Left ventricle myocardium inferior (tissue), 1 donor: ENCODE data around the gene HLA-F. TPM values are rescaled to one million over a fixed set of nuclear protein-coding genes. Genes with fewer than 3 reads are reported as not detected.

Experiments used
- DNase-seq: peaks from one replicate; pipeline ENCODE4 v3.0.0-alpha.2; 2020
- H3K27ac ChIP-seq: fragments of 200-600 bp; replicated peaks from 2 replicates; pipeline ENCODE4 v1.8.0; 2021
- H3K27me3 ChIP-seq: fragments of 200-600 bp; 2 replicates; pipeline ENCODE4 v1.8.0; 2021; ENCODE audit warnings: low read depth
- H3K36me3 ChIP-seq: fragments of 200-600 bp; 2 replicates; pipeline ENCODE4 v1.8.0; 2021
- H3K4me1 ChIP-seq: fragments of 200-600 bp; 2 replicates; pipeline ENCODE4 v1.8.0; 2021
- H3K4me3 ChIP-seq: fragments of 200-600 bp; 2 replicates; pipeline ENCODE4 v1.8.0; 2021; ENCODE audit warnings: mild to moderate bottlenecking, moderate library complexity
- H3K9me3 ChIP-seq: fragments of 200-600 bp; replicated peaks from 2 replicates; pipeline ENCODE4 v1.8.0; 2021
- intact Hi-C: fragments of 100-400 bp; cut with micrococcal nuclease; formaldehyde crosslinking; loops from one replicate; pipeline ENCODE4 v1.11.0; 2022
- total RNA-seq: library from RNA; stranded (reverse); fragmentation: NEBNext Ultra II Directional; extraction: Animal tissue kit (Norgen Biotek cat#: 25700); gene quantifications from one replicate; pipeline ENCODE4 v1.2.1, GENCODE V29; 2021
- TF ChIP-seq, protein P1 (sequence below): fragments of 200-600 bp; IDR thresholded peaks from 2 replicates; pipeline ENCODE4 v1.8.0; 2021; ENCODE audit warnings: antibody characterized with exemption, mild to moderate bottlenecking, borderline replicate concordance
- donor health status: DM: no; HTN: yes; CAD: no; lungs with severe emphysema.

The HLA-F gene
- total RNA-seq, 1 donor from 2014 or later: 29.4 TPM

DNA sequence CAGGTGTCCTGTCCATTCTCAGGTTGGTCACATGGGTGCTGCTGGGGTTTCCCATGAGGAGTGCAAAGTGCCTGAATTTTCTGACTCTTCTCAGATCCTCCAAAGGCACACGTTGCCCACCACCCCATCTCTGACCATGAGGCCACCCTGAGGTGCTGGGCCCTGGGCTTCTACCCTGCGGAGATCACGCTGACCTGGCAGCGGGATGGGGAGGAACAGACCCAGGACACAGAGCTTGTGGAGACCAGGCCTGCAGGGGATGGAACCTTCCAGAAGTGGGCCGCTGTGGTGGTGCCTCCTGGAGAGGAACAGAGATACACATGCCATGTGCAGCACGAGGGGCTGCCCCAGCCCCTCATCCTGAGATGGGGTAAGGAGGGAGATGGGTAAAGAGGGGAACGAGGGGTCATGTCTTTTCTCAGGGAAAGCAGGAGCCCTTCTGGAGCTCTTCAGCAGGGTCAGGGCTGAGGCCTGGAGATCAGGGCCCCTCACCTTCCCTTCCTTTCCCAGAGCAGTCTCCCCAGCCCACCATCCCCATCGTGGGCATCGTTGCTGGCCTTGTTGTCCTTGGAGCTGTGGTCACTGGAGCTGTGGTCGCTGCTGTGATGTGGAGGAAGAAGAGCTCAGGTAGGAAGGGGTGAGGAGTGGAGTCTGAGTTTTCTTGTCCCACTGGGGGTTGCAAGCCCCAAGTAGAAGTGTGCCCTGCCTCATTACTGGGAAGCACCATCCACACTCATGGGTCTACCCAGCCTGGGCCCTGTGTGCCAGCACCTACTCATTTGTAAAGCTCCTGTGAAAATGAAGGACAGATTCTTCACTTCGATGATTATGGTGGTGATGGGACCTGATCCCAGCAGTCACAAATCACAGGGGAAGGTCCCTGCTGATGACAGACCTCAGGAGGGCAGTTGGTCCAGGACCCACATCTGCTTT lies 2.0 kb downstream of the HLA-F start:
- H3K27me3 ChIP-seq: no peaks in the 10 kb centered on the region
- no peaks in the 10 kb centered on the region for H3K9me3 ChIP-seq
- intact Hi-C loops: no loop called here
- peaks cover 29% of the 10 kb centered on the region for H3K36me3 ChIP-seq
- peak overlapping the region; percentile 96 for H3K4me3 ChIP-seq
- DNase-seq: no peak
- H3K27ac ChIP-seq: no peak overlapping the region
- peaks cover 40% of the 10 kb centered on the region for H3K4me1 ChIP-seq
- TF ChIP-seq, protein P1, sequence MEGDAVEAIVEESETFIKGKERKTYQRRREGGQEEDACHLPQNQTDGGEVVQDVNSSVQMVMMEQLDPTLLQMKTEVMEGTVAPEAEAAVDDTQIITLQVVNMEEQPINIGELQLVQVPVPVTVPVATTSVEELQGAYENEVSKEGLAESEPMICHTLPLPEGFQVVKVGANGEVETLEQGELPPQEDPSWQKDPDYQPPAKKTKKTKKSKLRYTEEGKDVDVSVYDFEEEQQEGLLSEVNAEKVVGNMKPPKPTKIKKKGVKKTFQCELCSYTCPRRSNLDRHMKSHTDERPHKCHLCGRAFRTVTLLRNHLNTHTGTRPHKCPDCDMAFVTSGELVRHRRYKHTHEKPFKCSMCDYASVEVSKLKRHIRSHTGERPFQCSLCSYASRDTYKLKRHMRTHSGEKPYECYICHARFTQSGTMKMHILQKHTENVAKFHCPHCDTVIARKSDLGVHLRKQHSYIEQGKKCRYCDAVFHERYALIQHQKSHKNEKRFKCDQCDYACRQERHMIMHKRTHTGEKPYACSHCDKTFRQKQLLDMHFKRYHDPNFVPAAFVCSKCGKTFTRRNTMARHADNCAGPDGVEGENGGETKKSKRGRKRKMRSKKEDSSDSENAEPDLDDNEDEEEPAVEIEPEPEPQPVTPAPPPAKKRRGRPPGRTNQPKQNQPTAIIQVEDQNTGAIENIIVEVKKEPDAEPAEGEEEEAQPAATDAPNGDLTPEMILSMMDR: no peak

DNA sequence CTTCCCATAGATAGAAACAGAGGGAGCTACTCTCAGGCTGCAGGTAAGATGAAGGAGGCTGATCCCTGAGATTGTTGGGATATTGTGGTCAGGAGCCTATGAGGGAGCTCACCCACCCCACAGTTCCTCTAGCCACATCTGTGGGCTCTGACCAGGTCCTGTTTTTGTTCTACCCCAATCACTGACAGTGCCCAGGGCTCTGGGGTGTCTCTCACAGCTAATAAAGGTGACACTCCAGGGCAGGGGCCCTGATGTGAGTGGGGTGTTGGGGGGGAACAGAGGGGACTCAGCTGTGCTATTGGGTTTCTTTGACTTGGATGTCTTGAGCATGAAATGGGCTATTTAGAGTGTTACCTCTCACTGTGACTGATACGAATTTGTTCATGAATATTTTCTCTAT lies 2.8 kb downstream of the HLA-F start:
- intact Hi-C loops: no loop called here
- peaks cover 40% of the 10 kb centered on the region for H3K4me1 ChIP-seq
- H3K36me3 ChIP-seq: peaks cover 29% of the 10 kb centered on the region
- H3K9me3 ChIP-seq: no peaks in the 10 kb centered on the region
- H3K27ac ChIP-seq: no peak overlapping the region
- H3K27me3 ChIP-seq: no peaks in the 10 kb centered on the region
- peak overlapping the region; percentile 96 for H3K4me3 ChIP-seq
- TF ChIP-seq, protein P1: no peak
- DNase-seq: no peak

DNA sequence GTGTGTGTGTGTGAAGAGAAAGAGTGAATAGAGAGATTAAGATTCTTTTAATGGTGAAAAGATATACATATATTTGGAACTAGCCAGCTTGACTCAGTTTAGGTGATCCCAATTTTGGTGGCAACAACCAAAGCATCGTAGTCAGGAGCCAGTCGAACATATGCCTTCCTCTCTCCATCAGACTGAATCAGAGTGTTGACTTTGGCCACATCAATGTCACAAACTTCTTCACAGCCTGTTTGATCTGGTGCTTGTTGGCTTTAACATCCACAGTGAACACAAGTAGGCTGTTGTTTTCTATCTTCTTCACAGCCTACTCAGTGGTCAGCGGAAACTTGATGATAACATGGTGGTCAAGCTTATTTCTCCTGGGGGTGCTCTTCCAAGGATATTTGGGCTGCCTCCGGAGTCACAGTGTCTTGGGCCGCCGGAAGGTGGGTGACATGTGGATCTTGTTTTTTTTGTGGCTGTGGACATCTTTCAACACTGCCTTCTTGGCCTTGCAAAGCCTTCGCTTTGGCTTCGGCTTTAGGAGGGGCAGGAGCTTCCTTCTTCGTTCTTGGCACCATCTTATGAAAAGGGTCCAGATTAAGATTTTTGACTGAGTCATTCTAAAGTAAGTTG lies 3.4 kb downstream of the HLA-F start:
- DNase-seq: no peak
- H3K27me3 ChIP-seq: no peaks in the 10 kb centered on the region
- TF ChIP-seq, protein P1: no peak
- no peaks in the 10 kb centered on the region for H3K9me3 ChIP-seq
- H3K27ac ChIP-seq: no peak overlapping the region
- intact Hi-C loops: no loop called here
- peaks cover 40% of the 10 kb centered on the region for H3K4me1 ChIP-seq
- peaks cover 29% of the 10 kb centered on the region for H3K36me3 ChIP-seq
- no peak overlapping the region for H3K4me3 ChIP-seq

DNA sequence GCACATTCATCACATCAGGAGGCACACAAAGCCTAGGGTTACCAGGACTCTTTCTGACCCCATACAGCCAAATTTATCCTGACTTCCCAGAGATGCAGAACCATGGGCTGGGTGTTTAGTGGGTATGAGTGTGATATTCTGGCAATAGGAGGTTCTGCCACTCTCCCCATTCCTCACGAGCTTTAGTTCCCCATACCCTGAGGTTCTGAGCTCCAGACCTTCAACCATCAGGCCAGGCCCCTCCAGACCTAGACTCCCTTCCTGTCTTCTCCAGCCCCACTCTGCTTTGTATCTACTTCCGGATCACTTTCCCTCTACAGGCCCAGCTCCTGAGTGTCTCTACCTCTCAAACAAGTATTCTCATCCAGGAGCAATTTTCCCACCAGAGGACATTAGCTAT lies 4.4 kb downstream of the HLA-F start:
- Histone ChIP-seq H3K4me3 (no peak overlapping the region), H3K9me3 (no peaks in the 10 kb centered on the region), H3K36me3 (peaks cover 29% of the 10 kb centered on the region), H3K4me1 (peaks cover 40% of the 10 kb centered on the region), H3K27ac (no peak overlapping the region), H3K27me3 (no peaks in the 10 kb centered on the region)
- no peak for DNase-seq
- TF ChIP-seq, protein P1: no peak
- intact Hi-C loops: no loop called here

DNA sequence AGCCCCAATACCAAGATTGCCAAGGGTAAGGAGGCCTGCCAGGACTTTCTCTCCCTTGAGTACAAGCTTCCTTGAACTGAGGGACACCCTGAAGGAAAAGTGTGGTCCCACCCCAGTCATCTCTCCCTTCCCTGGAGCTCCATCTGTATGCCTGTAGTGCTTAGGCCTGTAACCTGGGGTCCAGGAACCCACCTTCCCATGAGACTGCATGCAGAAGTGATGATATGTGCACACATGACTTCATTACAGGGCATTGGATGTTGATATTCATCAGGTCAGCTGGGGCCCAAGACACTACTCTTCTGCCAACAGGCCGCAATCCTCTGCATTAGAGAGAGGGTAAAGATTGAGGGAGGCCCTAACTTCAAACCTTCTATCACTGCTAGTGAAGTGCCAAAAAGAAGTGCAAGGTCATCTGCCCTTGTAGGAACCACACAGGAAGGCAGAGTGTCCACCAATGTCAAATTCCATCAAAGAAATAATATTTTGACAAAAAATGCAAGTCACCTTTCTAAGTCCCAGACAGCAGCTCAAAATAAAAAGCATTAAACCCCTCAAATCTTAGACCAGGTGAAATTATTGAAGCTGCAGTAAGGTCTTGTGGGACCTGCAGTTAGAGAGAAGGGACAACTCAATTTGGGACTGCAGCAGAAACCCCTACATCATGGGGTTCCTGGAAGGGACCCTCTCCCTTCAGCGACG lies 5.1 kb downstream of the HLA-F start:
- H3K4me3 ChIP-seq: no peak overlapping the region
- TF ChIP-seq, protein P1: no peak
- peaks cover 29% of the 10 kb centered on the region for H3K36me3 ChIP-seq
- H3K27me3 ChIP-seq: no peaks in the 10 kb centered on the region
- intact Hi-C loops: no loop called here
- H3K27ac ChIP-seq: no peak overlapping the region
- DNase-seq: no peak
- H3K9me3 ChIP-seq: no peaks in the 10 kb centered on the region
- peaks cover 38% of the 10 kb centered on the region for H3K4me1 ChIP-seq
